Parathyroid adenoma (tissue), 2 donors: ENCODE data around the gene ALX3.
A peak's percentile ranks its signal among the peaks of the same experiment; 100 is the strongest.

Experiments used
- H2AFZ ChIP-seq: fragments of 300-600 bp; sonication (generic); one replicate; pipeline ENCODE4 v1.7.0; 2017; ENCODE audit warnings: antibody characterized with exemption, mild to moderate bottlenecking
- H3K27ac ChIP-seq: fragments of 300-600 bp; sonication (generic); one replicate; pipeline ENCODE4 v1.7.0; 2017
- H3K27me3 ChIP-seq: fragments of 300-600 bp; sonication (generic); one replicate; pipeline ENCODE4 v1.7.0; 2017; ENCODE audit warnings: low read length; ENCODE audit not compliant: control insufficient read depth, insufficient read depth
- H3K36me3 ChIP-seq: fragments of 300-600 bp; sonication (generic); one replicate; pipeline ENCODE4 v1.7.0; 2017; ENCODE audit warnings: low read length; ENCODE audit not compliant: control insufficient read depth, insufficient read depth
- H3K4me1 ChIP-seq: fragments of 300-600 bp; sonication (generic); one replicate; pipeline ENCODE4 v1.7.0; 2017; ENCODE audit warnings: control low read depth
- H3K4me2 ChIP-seq: fragments of 300-600 bp; sonication (generic); one replicate; pipeline ENCODE4 v1.7.0; 2017; ENCODE audit warnings: low read length
- H3K4me3 ChIP-seq: fragments of 300-600 bp; sonication (generic); one replicate; pipeline ENCODE4 v1.7.0; 2017; ENCODE audit warnings: low read depth, low read length
- H3K79me2 ChIP-seq: fragments of 300-600 bp; sonication (generic); one replicate; pipeline ENCODE4 v1.7.0; 2017; ENCODE audit warnings: control low read depth
- H3K9ac ChIP-seq: fragments of 300-600 bp; sonication (generic); one replicate; pipeline ENCODE4 v1.7.0; 2017; ENCODE audit warnings: mild to moderate bottlenecking
- H3K9me3 ChIP-seq: fragments of 300-600 bp; sonication (generic); one replicate; pipeline ENCODE4 v1.7.0; 2017; ENCODE audit warnings: low read length; ENCODE audit not compliant: control insufficient read depth
- CTCF ChIP-seq: fragments of 300-600 bp; sonication (generic); IDR thresholded peaks from one replicate; pipeline ENCODE4 v1.7.0; 2017; ENCODE audit warnings: antibody characterized with exemption, mild to moderate bottlenecking
- donor health status: primary hyperparathyroidism.

The ALX3 gene

GRCh38 chr1:110063781-110064180 lies 6.7 kb downstream of the ALX3 start:
- H3K4me1 ChIP-seq: peaks cover 6% of the 10 kb centered on the region
- no peak overlapping the region for H3K4me2 ChIP-seq
- no peaks in the 10 kb centered on the region for H3K9me3 ChIP-seq
- no peak overlapping the region for H3K27ac ChIP-seq
- no peak for TF ChIP-seq CTCF
- H3K9ac ChIP-seq: no peak overlapping the region
- no peaks in the 10 kb centered on the region for H3K36me3 ChIP-seq
- H3K27me3 ChIP-seq: no peaks in the 10 kb centered on the region
- no peak overlapping the region for H2AFZ ChIP-seq
- no peaks in the 10 kb centered on the region for H3K79me2 ChIP-seq
- no peak overlapping the region for H3K4me3 ChIP-seq

GRCh38 chr1:110062612-110063011 lies 7.9 kb downstream of the ALX3 start:
- no peak for TF ChIP-seq CTCF
- Histone ChIP-seq H3K9ac (no peak overlapping the region), H3K9me3 (no peaks in the 10 kb centered on the region), H3K4me3 (no peak overlapping the region), H3K36me3 (no peaks in the 10 kb centered on the region), H3K4me1 (peaks cover 6% of the 10 kb centered on the region), H3K27ac (no peak overlapping the region), H3K4me2 (no peak overlapping the region), H3K79me2 (no peaks in the 10 kb centered on the region), H3K27me3 (no peaks in the 10 kb centered on the region), H2AFZ (no peak overlapping the region)

- Histone ChIP-seq H2AFZ (no peak overlapping the region), H3K79me2 (no peaks in the 10 kb centered on the region), H3K27ac (no peak overlapping the region), H3K9ac (no peak overlapping the region), H3K36me3 (no peaks in the 10 kb centered on the region), H3K27me3 (no peaks in the 10 kb centered on the region), H3K4me2 (no peak overlapping the region), H3K4me1 (peaks cover 6% of the 10 kb centered on the region), H3K9me3 (no peaks in the 10 kb centered on the region), H3K4me3 (no peak overlapping the region)
- no peak for TF ChIP-seq CTCF
These were observed 9.1 kb downstream of the ALX3 start for GRCh38 chr1:110061341-110061740.

- Histone ChIP-seq H3K27me3 (no peaks in the 10 kb centered on the region), H3K27ac (no peak overlapping the region), H3K79me2 (no peaks in the 10 kb centered on the region), H3K36me3 (no peaks in the 10 kb centered on the region), H3K9ac (no peak overlapping the region), H3K4me1 (peaks cover 6% of the 10 kb centered on the region), H3K4me3 (no peak overlapping the region), H3K9me3 (no peaks in the 10 kb centered on the region), H3K4me2 (no peak overlapping the region), H2AFZ (no peak overlapping the region)
- no peak for TF ChIP-seq CTCF
These were observed 9.8 kb downstream of the ALX3 start for GRCh38 chr1:110060662-110061060.

GRCh38 chr1:110060034-110060661 lies 10.3 kb downstream of the ALX3 start:
- Histone ChIP-seq H3K36me3 (no peaks in the 10 kb centered on the region), H3K4me3 (no peak overlapping the region), H3K4me2 (no peak overlapping the region), H3K79me2 (no peaks in the 10 kb centered on the region), H2AFZ (no peak overlapping the region), H3K9me3 (no peaks in the 10 kb centered on the region), H3K27me3 (no peaks in the 10 kb centered on the region), H3K9ac (no peak overlapping the region), H3K27ac (no peak overlapping the region), H3K4me1 (peaks cover 6% of the 10 kb centered on the region)
- peak; percentile 62 for TF ChIP-seq CTCF
